HepG2 (cell line): ENCODE results near the gene YAP1. TPM values are rescaled to one million over a fixed set of nuclear protein-coding genes. Genes with fewer than 3 reads are reported as not detected.

Source experiments
- ATAC-seq: fragments of 200-7000 bp; cut with Tn5 transposase; 3 replicates; pipeline ENCODE4 v1.9.1; 2020; ENCODE audit warnings: mild to moderate bottlenecking, moderate library complexity
- BruUV-seq: library from RNA; stranded (reverse); fragments of 400-500 nt; replicated peaks from 2 replicates; lab custom pipeline; 2021; lab: Mats Ljungman, UMichigan
- CTCF ChIA-PET: fragments of 300-600 bp; formaldehyde crosslinking; extraction: SDS; loops from one replicate; lab custom pipeline; 2021; ENCODE audit warnings: low total read pairs, inconsistent platforms, low intra/inter-chr PET ratio; lab: Yijun Ruan, JAX
- POLR2A ChIA-PET: fragments of 350-600 bp; sonication (Branson Sonifier 250); formaldehyde crosslinking; loops from one replicate; lab custom pipeline; 2020; ENCODE audit warnings: antibody characterized with exemption, inconsistent platforms; lab: Yijun Ruan, JAX
- DNase-seq: peaks from one replicate; pipeline ENCODE4 v3.0.0-alpha.2; 2015; ENCODE audit warnings: low spot score
- FAIRE-seq: peaks from 3 replicates; lab custom pipeline; 2011; peaks lifted over from hg19 to GRCh38; lab: Jason Lieb, UNC
- H2AFZ ChIP-seq: one replicate; pipeline ENCODE4 v1.6.1; 2011; ENCODE audit warnings: low read length, inconsistent platforms
- H3K27ac ChIP-seq: fragments of 300-600 bp; 3 replicates; pipeline ENCODE4 v1.8.0; 2011; ENCODE audit warnings: mixed run types, mild to moderate bottlenecking, mixed read lengths, low read length, inconsistent platforms; ENCODE audit not compliant: insufficient read depth; ENCODE audit errors: extremely low read length
- H3K27me3 ChIP-seq, 2 experiments: fragments of 200-600 bp in 1 of 2; 2 replicates in 1 of 2; 3 replicates in 1 of 2; pipeline versions ENCODE4 v1.6.0 to v1.8.0; 2011; ENCODE audit warnings: low read length in 2 of 2, mild to moderate bottlenecking in 2 of 2, moderate library complexity in 2 of 2, inconsistent platforms in 1 of 2; ENCODE audit not compliant: insufficient read depth in 2 of 2, control insufficient read depth in 1 of 2
- H3K36me3 ChIP-seq, 2 experiments: fragments of 200-600 bp in 1 of 2; replicated peaks in 1 of 2; 2 replicates in 1 of 2; 3 replicates in 1 of 2; pipeline versions ENCODE4 v1.5.1 to v1.8.0; 2011; ENCODE audit warnings: low read length in 2 of 2, inconsistent platforms in 1 of 2; ENCODE audit not compliant: insufficient read depth in 2 of 2, control insufficient read depth in 1 of 2
- H3K4me1 ChIP-seq: 2 replicates; pipeline ENCODE4 v1.5.1; 2012; ENCODE audit warnings: low read length, inconsistent platforms; ENCODE audit not compliant: insufficient read depth
- H3K4me2 ChIP-seq: 2 replicates; pipeline ENCODE4 v1.6.0; 2011; ENCODE audit warnings: low read depth, low read length, inconsistent platforms
- H3K4me3 ChIP-seq, 3 experiments: fragments of 200-600 bp in 1 of 3; sonication (generic), shearing (Covaris generic) in 1 of 3; replicated peaks in 1 of 3; 2 replicates each; pipeline ENCODE4 v1.5.1; 2011 to 2016; ENCODE audit warnings: low read length in 3 of 3, inconsistent platforms in 2 of 3, low read depth in 2 of 3, mild to moderate bottlenecking in 2 of 3, control low read depth in 1 of 3, mixed read lengths in 1 of 3; ENCODE audit not compliant: insufficient read depth in 1 of 3
- H3K79me2 ChIP-seq: one replicate; pipeline ENCODE4 v1.6.1; 2011; ENCODE audit warnings: low read length, inconsistent platforms; ENCODE audit not compliant: insufficient read depth
- H3K9ac ChIP-seq: 2 replicates; pipeline ENCODE4 v1.6.0; 2011; ENCODE audit warnings: mild to moderate bottlenecking, low read depth, low read length, inconsistent platforms; ENCODE audit not compliant: insufficient read depth
- H3K9me3 ChIP-seq: 2 replicates; pipeline ENCODE4 v1.5.1; 2012; ENCODE audit warnings: mild to moderate bottlenecking, low read length
- H4K20me1 ChIP-seq: 2 replicates; pipeline ENCODE4 v1.6.0; 2011; ENCODE audit warnings: inconsistent platforms, mild to moderate bottlenecking, low read length, moderate library complexity; ENCODE audit not compliant: insufficient read depth
- CENPT ChIP-seq: sonication (generic); formaldehyde crosslinking; IDR thresholded peaks from 2 replicates; pipeline ENCODE4 v1.8.0; 2022; ENCODE audit warnings: low read depth, mild to moderate bottlenecking, moderate library complexity, missing genetic modification reagents
- POLR2AphosphoS2 ChIP-seq: IDR thresholded peaks from 2 replicates; pipeline ENCODE4 v1.6.1; 2011; ENCODE audit warnings: low read depth, low read length, improper control_type of control experiment
- RFX5 ChIP-seq: IDR thresholded peaks from 2 replicates; pipeline ENCODE4 v1.6.1; 2011; ENCODE audit warnings: low read depth, low read length, improper control_type of control experiment
- TEAD2 ChIP-seq: sonication (generic); formaldehyde crosslinking; IDR thresholded peaks from 2 replicates; pipeline ENCODE4 v1.9.0; 2021; ENCODE audit warnings: missing genetic modification reagents
- XBP1 ChIP-seq: sonication (generic); formaldehyde crosslinking; IDR thresholded peaks from 2 replicates; pipeline ENCODE4 v1.5.0; 2020; ENCODE audit warnings: missing genetic modification reagents
- WGBS: methylation state at CpG from one replicate; pipeline ENCODE4 v1.1.6; 2017; ENCODE audit warnings: low lambda C conversion rate; 5-methylcytosine and 5-hydroxymethylcytosine counted together
- in situ Hi-C: cut with HindIII; loops from 2 replicates; pipeline ENCODE4 v1.10.0; 2017; ENCODE audit warnings: low pct_unique_long_range_greater_than_20kb; ENCODE audit not compliant: extremely low pct_ligation_motif_present
- intact Hi-C: fragments of 100-400 bp; cut with micrococcal nuclease; formaldehyde crosslinking; loops from one replicate; pipeline ENCODE4 v1.10.0; 2022; ENCODE audit not compliant: unreplicated experiment
- polyA plus RNA-seq, 8 experiments: library from polyadenylated mRNA; depleted of rRNA in 3 of 8; stranded (reverse) in 7 of 8; unstranded in 1 of 8; fragments of >200 nt; fragmentation: Illumina TruSeq in 4 of 8; extraction: Trizol in 4 of 8; gene quantifications; 2 replicates each; pipeline versions ENCODE4 v1.2.1 to v1.2.3, GENCODE V29; 2011 to 2016; ENCODE audit warnings: low read depth in 4 of 8, missing spikeins in 1 of 8, mixed read lengths in 1 of 8; ENCODE audit not compliant: insufficient read depth in 1 of 8
- total RNA-seq, 5 experiments: library from RNA; depleted of rRNA; stranded (reverse); fragments of >200 nt; fragmentation: Illumina TruSeq; extraction: Trizol; gene quantifications; 2 replicates each; pipeline ENCODE4 v1.2.3, GENCODE V29; 2016; ENCODE audit warnings: low read depth in 1 of 5
- TF ChIP-seq, protein P1 (sequence below): sonication (generic); formaldehyde crosslinking; IDR thresholded peaks from 2 replicates; pipeline ENCODE4 v1.5.0; 2020; ENCODE audit warnings: mild to moderate bottlenecking, low read depth, missing genetic modification reagents, borderline replicate concordance
- TF ChIP-seq, protein P2 (sequence below): sonication (generic); formaldehyde crosslinking; IDR thresholded peaks from 2 replicates; pipeline ENCODE4 v1.4.0; 2020; ENCODE audit warnings: missing genetic modification reagents, borderline replicate concordance

The YAP1 gene
- total and polyA plus RNA-seq, 2 of the 13 experiments (the other 11 are each of a cell fraction or from before 2014, with no cell fraction given): 59.5 to 91.0 TPM

DNA sequence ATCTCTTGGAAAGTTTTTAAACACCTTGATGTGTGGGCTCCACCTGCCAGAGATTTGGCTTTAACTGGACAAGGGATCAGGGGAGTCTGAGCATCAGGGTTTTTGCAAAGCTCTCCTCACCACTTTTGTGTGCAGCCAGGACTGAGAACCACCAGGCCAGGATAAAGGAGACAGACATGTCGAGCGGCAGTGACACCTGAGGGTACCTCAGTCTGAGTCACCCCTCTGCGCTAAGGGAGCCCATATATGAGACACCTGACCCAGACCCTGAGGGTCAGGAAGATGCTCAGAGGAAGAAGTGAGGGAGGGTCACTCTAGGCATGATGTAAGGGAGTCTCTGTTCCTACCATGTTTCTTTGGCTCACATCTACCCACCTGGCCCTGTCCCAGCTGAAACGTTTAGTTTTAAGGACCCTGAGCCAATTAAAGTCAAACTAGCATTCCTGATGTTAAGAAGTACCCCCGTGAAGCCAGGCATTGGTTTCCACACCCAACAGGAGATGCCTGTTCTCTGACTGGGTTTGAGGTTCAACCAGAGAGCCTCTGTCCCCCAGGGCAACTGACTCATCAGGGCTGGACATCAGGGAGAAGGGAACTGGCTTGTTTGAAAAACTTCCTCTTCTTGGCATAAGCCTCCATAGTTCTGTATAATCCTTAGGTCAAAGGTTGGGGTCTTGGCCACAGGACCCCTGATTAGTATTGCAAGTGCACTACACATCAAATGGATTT is 134.6 kb downstream of the YAP1 start:
- FAIRE-seq (no peak), ATAC-seq (peak; percentile 16; the same call in 2 of the 3 replicates), DNase-seq (no peak)
- Histone ChIP-seq H3K79me2 (no peaks in the 10 kb centered on the region), H3K9me3 (no peaks in the 10 kb centered on the region), H4K20me1 (no peaks in the 10 kb centered on the region), H3K27ac (no peak overlapping the region), H3K4me3 (no peak overlapping the region), H3K4me2 (no peak overlapping the region), H2AFZ (no peak overlapping the region), H3K27me3 (no peaks in the 10 kb centered on the region), H3K4me1 (peaks cover 50% of the 10 kb centered on the region), H3K36me3 (no peaks in the 10 kb centered on the region), H3K9ac (no peak overlapping the region)
- BruUV-seq: no TSS peak
- no peak for TF ChIP-seq XBP1 (CRISPR knock-in tag)
- TF ChIP-seq, protein P1, sequence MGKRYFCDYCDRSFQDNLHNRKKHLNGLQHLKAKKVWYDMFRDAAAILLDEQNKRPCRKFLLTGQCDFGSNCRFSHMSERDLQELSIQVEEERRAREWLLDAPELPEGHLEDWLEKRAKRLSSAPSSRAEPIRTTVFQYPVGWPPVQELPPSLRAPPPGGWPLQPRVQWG: no peak
- TF ChIP-seq POLR2AphosphoS2: no peak
- no peak for TF ChIP-seq TEAD2 (CRISPR knock-in tag)
- TF ChIP-seq RFX5: no peak
- TF ChIP-seq CENPT (CRISPR knock-in tag): no peak
- TF ChIP-seq, protein P2, sequence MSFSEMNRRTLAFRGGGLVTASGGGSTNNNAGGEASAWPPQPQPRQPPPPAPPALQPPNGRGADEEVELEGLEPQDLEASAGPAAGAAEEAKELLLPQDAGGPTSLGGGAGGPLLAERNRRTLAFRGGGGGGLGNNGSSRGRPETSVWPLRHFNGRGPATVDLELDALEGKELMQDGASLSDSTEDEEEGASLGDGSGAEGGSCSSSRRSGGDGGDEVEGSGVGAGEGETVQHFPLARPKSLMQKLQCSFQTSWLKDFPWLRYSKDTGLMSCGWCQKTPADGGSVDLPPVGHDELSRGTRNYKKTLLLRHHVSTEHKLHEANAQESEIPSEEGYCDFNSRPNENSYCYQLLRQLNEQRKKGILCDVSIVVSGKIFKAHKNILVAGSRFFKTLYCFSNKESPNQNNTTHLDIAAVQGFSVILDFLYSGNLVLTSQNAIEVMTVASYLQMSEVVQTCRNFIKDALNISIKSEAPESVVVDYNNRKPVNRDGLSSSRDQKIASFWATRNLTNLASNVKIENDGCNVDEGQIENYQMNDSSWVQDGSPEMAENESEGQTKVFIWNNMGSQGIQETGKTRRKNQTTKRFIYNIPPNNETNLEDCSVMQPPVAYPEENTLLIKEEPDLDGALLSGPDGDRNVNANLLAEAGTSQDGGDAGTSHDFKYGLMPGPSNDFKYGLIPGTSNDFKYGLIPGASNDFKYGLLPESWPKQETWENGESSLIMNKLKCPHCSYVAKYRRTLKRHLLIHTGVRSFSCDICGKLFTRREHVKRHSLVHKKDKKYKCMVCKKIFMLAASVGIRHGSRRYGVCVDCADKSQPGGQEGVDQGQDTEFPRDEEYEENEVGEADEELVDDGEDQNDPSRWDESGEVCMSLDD: no peak
- ChIA-PET CTCF (no interaction called here), POLR2A (no interaction called here)
- in situ Hi-C loops (no loop called here), intact Hi-C loops (no loop called here)
- 77% methylated on average over 4 of the region's 5 CpGs for WGBS
